DOHH2 (cell line): ENCODE measurements around the gene MACROD2.

Experiments
- CTCF ChIP-seq: fragments of 200-600 bp; sonication (generic); IDR thresholded peaks from one replicate; pipeline ENCODE4 v1.5.1; 2014; ENCODE audit warnings: antibody characterized with exemption, mild to moderate bottlenecking, low read depth, low read length; ENCODE audit not compliant: poor library complexity, severe bottlenecking
- EZH2phosphoT487 ChIP-seq: fragments of 200-600 bp; sonication (generic); IDR thresholded peaks from 2 replicates; pipeline ENCODE4 v1.6.1; 2017; ENCODE audit warnings: borderline replicate concordance, mild to moderate bottlenecking, antibody characterized with exemption, low read length, moderate library complexity, mixed read lengths

DNA sequence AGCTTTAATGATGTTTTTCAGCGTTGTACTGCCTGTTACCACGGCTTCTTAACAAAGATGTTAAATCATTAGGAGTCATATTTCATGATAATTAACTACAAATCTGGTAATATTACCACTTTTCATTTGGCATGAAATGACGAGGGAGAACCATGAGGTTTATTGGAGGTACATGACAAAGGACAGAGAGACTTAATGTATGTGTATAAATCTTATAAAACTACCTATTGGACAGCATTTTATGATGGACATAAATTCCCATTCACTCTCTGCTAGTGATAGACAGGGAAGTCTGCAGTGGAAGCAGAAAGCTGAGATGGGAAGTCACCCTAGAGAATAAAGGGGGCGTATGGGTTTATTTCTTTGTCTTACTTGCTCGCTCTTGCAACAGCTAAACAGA is 1292.0 kb downstream of the MACROD2 start:
- TF ChIP-seq CTCF, result no peak
- no peak for TF ChIP-seq EZH2phosphoT487
